Measurements from ENCODE around the gene VPS13D.

The VPS13D gene

DNA sequence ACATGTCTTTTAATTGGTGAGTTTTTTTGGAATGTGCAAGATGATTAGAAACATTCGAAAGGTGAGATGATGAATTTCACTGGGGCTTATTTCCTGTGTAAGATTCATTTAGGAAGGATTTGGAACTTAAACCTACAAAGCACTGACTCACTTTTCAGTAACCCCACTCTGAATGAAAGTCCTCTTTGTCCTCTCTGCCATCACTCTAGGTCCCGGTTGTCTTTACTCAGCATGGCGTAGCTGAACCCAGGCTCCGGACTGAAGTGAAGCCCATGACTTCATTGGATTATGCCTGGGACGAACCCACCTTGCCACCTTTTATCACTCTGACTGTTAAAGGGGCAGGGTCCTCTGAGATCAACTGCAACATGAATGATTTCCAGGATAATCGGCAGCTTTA lies 139.4 kb downstream of the VPS13D start:
- Histone ChIP-seq H3K9me3 (ENCODE audit: insufficient read depth, low read length, severe bottlenecking) (no peaks in the 10 kb centered on the region), H3K79me2 (ENCODE audit: insufficient read depth, low read length) (no peaks in the 10 kb centered on the region), H3K4me1 (ENCODE audit: insufficient read depth, low read length) (no peaks in the 10 kb centered on the region), H3K27me3 (ENCODE audit: insufficient read depth, low read length, poor library complexity) (no peaks in the 10 kb centered on the region), H3K4me2 (ENCODE audit: insufficient read depth, low read length) (no peak overlapping the region), H3K27ac (ENCODE audit: low read length) (no peak overlapping the region), H4K20me1 (ENCODE audit: insufficient read depth, low read length) (no peaks in the 10 kb centered on the region), H3K36me3 (ENCODE audit: insufficient read depth, low read length) (peaks cover 34% of the 10 kb centered on the region), H3K4me3 (ENCODE audit: low read depth in 1 of 2, low read length in 2 of 2) (no peak overlapping the region), H3K9ac (ENCODE audit: low read depth, low read length) (no peak overlapping the region), H2AFZ (ENCODE audit: low read depth, low read length) (no peak overlapping the region)
- DNase-seq (no peak), ATAC-seq (ENCODE audit: insufficient read depth, low read depth) (no peak)
- TF ChIP-seq, protein P1, sequence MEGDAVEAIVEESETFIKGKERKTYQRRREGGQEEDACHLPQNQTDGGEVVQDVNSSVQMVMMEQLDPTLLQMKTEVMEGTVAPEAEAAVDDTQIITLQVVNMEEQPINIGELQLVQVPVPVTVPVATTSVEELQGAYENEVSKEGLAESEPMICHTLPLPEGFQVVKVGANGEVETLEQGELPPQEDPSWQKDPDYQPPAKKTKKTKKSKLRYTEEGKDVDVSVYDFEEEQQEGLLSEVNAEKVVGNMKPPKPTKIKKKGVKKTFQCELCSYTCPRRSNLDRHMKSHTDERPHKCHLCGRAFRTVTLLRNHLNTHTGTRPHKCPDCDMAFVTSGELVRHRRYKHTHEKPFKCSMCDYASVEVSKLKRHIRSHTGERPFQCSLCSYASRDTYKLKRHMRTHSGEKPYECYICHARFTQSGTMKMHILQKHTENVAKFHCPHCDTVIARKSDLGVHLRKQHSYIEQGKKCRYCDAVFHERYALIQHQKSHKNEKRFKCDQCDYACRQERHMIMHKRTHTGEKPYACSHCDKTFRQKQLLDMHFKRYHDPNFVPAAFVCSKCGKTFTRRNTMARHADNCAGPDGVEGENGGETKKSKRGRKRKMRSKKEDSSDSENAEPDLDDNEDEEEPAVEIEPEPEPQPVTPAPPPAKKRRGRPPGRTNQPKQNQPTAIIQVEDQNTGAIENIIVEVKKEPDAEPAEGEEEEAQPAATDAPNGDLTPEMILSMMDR (IDR thresholded peaks at IDR 0.05; ENCODE audit: borderline replicate concordance, extremely low read depth, low read length, poor library complexity, severe bottlenecking): no peak
- TF ChIP-seq EZH2 (IDR thresholded peaks at IDR 0.05; ENCODE audit: borderline replicate concordance, low read depth, low read length, severe bottlenecking): no peak

DNA sequence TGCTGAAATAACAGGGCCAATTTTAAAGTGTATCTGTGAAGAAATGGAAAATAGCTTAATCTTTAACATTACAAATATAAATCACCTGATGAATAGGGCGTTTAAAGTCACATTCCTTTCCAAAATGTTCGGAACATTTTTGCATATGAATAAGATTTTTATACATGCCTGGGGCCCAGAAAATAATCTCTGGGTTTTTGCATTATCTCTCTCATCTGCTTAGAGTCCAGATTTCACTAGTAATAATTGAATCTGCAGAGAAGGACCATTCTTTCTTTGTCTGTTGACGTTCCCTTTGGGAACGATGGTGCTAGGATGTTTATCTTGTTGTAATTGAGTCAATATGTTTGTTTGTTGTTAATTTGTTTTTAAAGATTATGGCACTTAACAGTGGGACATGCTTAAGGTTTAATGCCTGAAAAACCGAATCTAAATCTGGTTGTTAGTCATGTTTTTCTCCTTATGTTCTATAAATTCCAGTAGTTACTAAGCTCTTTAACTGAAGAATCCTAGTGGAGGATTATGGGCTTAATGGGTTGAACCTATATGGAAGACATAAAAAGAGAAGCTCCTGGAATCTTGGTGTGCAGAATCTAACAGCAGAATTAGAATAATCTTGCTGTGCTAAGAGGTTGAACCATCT lies 140.6 kb downstream of the VPS13D start:
- H3K4me1 ChIP-seq (ENCODE audit: insufficient read depth, low read length): no peaks in the 10 kb centered on the region
- DNase-seq (no peak), ATAC-seq (ENCODE audit: insufficient read depth, low read depth) (no peak)
- no peak overlapping the region for H2AFZ ChIP-seq (ENCODE audit: low read depth, low read length)
- no peak overlapping the region for H3K9ac ChIP-seq (ENCODE audit: low read depth, low read length)
- no peak overlapping the region for H3K4me3 ChIP-seq (ENCODE audit: low read depth in 1 of 2, low read length in 2 of 2)
- no peaks in the 10 kb centered on the region for H3K27me3 ChIP-seq (ENCODE audit: insufficient read depth, low read length, poor library complexity)
- H3K79me2 ChIP-seq (ENCODE audit: insufficient read depth, low read length): no peaks in the 10 kb centered on the region
- peaks cover 36% of the 10 kb centered on the region for H3K36me3 ChIP-seq (ENCODE audit: insufficient read depth, low read length)
- H4K20me1 ChIP-seq (ENCODE audit: insufficient read depth, low read length): no peaks in the 10 kb centered on the region
- H3K9me3 ChIP-seq (ENCODE audit: insufficient read depth, low read length, severe bottlenecking): no peaks in the 10 kb centered on the region
- H3K27ac ChIP-seq (ENCODE audit: low read length): no peak overlapping the region
- H3K4me2 ChIP-seq (ENCODE audit: insufficient read depth, low read length): no peak overlapping the region
- TF ChIP-seq, protein P1 (IDR thresholded peaks at IDR 0.05; ENCODE audit: borderline replicate concordance, extremely low read depth, low read length, poor library complexity, severe bottlenecking): no peak
- TF ChIP-seq EZH2 (IDR thresholded peaks at IDR 0.05; ENCODE audit: borderline replicate concordance, low read depth, low read length, severe bottlenecking): no peak

DNA sequence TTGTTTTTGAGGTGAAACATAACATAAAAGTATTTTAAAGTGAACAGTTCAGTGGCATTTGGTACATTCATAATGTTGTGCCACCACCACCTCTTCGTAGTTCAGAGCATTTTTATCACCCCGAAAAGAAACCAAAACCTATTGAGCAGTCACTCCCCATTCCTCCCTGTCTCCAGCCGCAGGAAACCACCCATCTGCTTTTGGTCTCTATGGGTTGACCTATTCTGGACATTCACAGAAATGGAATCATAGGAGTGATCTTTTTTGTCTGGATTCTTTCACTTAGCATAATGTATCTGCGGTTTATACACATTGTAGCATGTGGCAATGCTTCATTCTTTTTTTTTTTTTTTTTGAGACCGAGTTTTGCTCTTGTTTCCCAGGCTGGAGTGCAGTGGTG lies 141.2 kb downstream of the VPS13D start:
- Histone ChIP-seq H2AFZ (ENCODE audit: low read depth, low read length) (no peak overlapping the region), H3K4me3 (ENCODE audit: low read depth in 1 of 2, low read length in 2 of 2) (no peak overlapping the region), H4K20me1 (ENCODE audit: insufficient read depth, low read length) (no peaks in the 10 kb centered on the region), H3K4me2 (ENCODE audit: insufficient read depth, low read length) (no peak overlapping the region), H3K9ac (ENCODE audit: low read depth, low read length) (no peak overlapping the region), H3K36me3 (ENCODE audit: insufficient read depth, low read length) (peaks cover 36% of the 10 kb centered on the region), H3K27me3 (ENCODE audit: insufficient read depth, low read length, poor library complexity) (no peaks in the 10 kb centered on the region), H3K4me1 (ENCODE audit: insufficient read depth, low read length) (no peaks in the 10 kb centered on the region), H3K79me2 (ENCODE audit: insufficient read depth, low read length) (no peaks in the 10 kb centered on the region), H3K9me3 (ENCODE audit: insufficient read depth, low read length, severe bottlenecking) (no peaks in the 10 kb centered on the region), H3K27ac (ENCODE audit: low read length) (no peak overlapping the region)
- ATAC-seq (ENCODE audit: insufficient read depth, low read depth) (no peak), DNase-seq (no peak)
- no peak for TF ChIP-seq EZH2 (IDR thresholded peaks at IDR 0.05; ENCODE audit: borderline replicate concordance, low read depth, low read length, severe bottlenecking)
- TF ChIP-seq, protein P1 (IDR thresholded peaks at IDR 0.05; ENCODE audit: borderline replicate concordance, extremely low read depth, low read length, poor library complexity, severe bottlenecking): no peak
